Astrocyte of the cerebellum (primary cell): ENCODE results near the gene H6PD.
A peak's percentile ranks its signal among the peaks of the same experiment; 100 is the strongest.

Experiments
- DNase-seq: peaks from one replicate; pipeline ENCODE4 v3.0.0-alpha.2; 2011; ENCODE audit warnings: low read depth
- H3K4me3 ChIP-seq: 2 replicates; pipeline ENCODE4 v1.5.1; 2011; ENCODE audit warnings: mild to moderate bottlenecking, low read depth, low read length, moderate library complexity
- in situ Hi-C: cut with HindIII; loops from 2 replicates; pipeline ENCODE4 v1.10.0; 2017; ENCODE audit warnings: low sequenced_read_pairs
- TF ChIP-seq, protein P1 (sequence below): IDR thresholded peaks from 2 replicates; pipeline ENCODE4 v1.5.1; 2012; ENCODE audit warnings: low read length, low read depth, moderate library complexity, mild to moderate bottlenecking; ENCODE audit errors: missing control alignments

H6PD gene

GRCh38 chr1:9293533-9294404 lies 59.2 kb downstream of the H6PD start:
- peak overlapping the region; percentile 87 for H3K4me3 ChIP-seq
- TF ChIP-seq, protein P1, sequence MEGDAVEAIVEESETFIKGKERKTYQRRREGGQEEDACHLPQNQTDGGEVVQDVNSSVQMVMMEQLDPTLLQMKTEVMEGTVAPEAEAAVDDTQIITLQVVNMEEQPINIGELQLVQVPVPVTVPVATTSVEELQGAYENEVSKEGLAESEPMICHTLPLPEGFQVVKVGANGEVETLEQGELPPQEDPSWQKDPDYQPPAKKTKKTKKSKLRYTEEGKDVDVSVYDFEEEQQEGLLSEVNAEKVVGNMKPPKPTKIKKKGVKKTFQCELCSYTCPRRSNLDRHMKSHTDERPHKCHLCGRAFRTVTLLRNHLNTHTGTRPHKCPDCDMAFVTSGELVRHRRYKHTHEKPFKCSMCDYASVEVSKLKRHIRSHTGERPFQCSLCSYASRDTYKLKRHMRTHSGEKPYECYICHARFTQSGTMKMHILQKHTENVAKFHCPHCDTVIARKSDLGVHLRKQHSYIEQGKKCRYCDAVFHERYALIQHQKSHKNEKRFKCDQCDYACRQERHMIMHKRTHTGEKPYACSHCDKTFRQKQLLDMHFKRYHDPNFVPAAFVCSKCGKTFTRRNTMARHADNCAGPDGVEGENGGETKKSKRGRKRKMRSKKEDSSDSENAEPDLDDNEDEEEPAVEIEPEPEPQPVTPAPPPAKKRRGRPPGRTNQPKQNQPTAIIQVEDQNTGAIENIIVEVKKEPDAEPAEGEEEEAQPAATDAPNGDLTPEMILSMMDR: no peak
- DNase-seq: no peak
- in situ Hi-C loops: no loop called here

DNA sequence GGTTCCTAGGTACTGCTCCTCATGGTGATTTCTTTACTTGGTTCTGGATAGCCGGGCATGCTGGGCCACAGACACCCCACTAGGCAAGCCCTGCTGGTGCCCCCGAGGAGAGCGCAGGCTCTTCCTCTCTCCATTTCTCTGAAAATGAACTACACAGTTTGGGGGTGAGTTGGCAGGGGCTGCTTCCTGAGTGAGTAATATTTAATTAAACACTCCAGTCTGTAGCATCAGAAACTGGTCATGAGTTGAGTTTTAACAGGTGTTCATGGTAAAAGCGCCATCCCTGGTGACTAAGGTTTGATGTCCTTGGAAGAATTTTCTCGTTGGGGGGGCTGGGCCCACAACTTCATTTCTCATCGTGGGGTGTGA lies 59.8 kb downstream of the H6PD start:
- peak overlapping the region; percentile 87 for H3K4me3 ChIP-seq
- TF ChIP-seq, protein P1: no peak
- peak; percentile 53 for DNase-seq
- in situ Hi-C loops: no loop called here

GRCh38 chr1:9294910-9295636 lies 60.5 kb downstream of the H6PD start:
- TF ChIP-seq, protein P1: peak; percentile 30
- in situ Hi-C loops: no loop called here
- DNase-seq: no peak
- peak overlapping the region; percentile 87 for H3K4me3 ChIP-seq

DNA sequence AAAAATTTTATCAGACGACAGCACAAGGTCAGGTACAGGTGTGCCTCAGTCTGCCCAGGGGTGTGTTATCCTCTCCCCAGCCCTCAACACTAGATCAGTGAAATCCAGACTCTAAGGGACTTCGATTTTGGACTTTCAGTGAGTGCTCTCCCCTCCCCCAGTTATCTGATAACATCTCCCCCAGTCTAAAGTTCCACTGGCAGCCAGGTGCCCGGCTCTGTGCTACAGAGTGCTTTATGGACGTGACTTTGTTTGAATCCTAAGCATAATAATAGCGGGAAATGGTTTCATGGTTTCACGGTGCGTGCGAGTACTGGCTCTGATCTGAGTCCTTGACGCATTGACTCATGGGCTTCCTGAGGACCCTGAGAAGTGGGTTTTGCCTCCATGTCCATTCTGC lies 61.3 kb downstream of the H6PD start:
- in situ Hi-C loops: no loop called here
- no peak overlapping the region for H3K4me3 ChIP-seq
- no peak for DNase-seq
- TF ChIP-seq, protein P1: no peak

DNA sequence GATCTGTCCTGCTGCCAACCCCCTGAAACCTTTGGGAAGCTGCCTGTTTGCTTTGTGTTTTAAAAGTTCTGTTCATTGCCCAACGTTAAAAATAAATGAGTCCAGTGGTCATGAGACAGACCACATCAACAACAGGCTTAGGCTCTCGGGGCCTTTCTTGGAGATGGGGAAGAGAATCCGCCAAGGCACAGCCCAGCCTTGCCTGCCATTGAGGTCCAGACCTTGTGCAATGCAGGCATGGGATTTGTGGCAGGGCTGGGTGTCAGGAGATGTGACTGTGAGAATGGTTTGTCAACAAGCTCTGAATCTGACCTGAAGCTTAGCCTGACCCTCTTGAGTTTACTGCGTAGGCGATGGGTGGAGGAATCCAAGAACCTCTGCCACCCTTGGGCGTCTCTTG lies 62.3 kb downstream of the H6PD start:
- DNase-seq: no peak
- in situ Hi-C loops: no loop called here
- H3K4me3 ChIP-seq: no peak overlapping the region
- TF ChIP-seq, protein P1: no peak

GRCh38 chr1:9297831-9298230 lies 63.3 kb downstream of the H6PD start:
- in situ Hi-C loops: no loop called here
- TF ChIP-seq, protein P1: no peak
- no peak overlapping the region for H3K4me3 ChIP-seq
- no peak for DNase-seq
